Measurements from ENCODE around the gene BEST4.

DNA sequence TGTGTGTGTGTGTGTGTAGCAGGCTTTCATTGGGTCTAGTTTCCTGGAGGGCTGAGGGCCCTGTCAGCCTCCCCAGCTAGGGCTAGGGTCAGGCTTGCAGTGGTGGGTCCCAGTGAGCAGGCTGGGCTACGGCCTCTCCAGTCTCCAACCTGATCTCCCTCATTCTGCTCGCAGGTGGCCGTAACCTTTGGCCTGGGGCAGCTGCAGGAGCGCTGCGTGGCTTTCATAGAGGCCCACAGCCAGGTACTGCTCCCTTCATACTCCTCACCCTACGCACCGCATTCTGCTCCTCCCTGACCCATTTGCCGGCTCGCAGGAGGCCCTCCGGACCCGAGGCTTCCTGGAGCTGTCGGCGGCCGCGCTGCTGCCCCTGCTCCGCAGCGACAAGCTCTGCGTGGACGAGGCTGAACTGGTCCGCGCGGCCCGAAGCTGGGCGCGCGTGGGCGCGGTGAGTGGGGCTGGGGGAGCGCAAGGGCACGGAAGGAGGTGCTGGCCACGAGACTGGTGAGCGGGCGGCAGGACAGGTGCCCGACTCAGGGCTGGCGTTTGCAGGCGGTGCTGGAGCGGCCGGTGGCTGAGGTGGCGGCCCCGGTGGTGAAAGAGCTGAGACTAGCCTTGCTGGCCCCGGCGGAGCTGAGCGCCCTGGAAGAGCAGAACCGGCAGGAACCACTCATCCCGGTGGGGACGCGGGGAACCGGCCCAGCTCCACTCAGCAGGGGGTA lies 25.0 kb upstream of the BEST4 start:
- TF ChIP-seq, protein P1, sequence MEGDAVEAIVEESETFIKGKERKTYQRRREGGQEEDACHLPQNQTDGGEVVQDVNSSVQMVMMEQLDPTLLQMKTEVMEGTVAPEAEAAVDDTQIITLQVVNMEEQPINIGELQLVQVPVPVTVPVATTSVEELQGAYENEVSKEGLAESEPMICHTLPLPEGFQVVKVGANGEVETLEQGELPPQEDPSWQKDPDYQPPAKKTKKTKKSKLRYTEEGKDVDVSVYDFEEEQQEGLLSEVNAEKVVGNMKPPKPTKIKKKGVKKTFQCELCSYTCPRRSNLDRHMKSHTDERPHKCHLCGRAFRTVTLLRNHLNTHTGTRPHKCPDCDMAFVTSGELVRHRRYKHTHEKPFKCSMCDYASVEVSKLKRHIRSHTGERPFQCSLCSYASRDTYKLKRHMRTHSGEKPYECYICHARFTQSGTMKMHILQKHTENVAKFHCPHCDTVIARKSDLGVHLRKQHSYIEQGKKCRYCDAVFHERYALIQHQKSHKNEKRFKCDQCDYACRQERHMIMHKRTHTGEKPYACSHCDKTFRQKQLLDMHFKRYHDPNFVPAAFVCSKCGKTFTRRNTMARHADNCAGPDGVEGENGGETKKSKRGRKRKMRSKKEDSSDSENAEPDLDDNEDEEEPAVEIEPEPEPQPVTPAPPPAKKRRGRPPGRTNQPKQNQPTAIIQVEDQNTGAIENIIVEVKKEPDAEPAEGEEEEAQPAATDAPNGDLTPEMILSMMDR (conservative IDR thresholded peaks at IDR 0.05; ENCODE audit: low read depth, low read length), result no peak
- TF ChIP-seq POLR2A (IDR thresholded peaks at IDR 0.05; ENCODE audit: low read depth, low read length) (no peak), CHD1 (IDR thresholded peaks at IDR 0.05; ENCODE audit: low read depth, low read length) (no peak), SMC3 (IDR thresholded peaks at IDR 0.05; ENCODE audit: low read depth, low read length) (no peak)
